ENCODE data around the gene SPINT3. TPM values are rescaled to one million over a fixed set of nuclear protein-coding genes. Genes with fewer than 3 reads are reported as not detected.
A peak's percentile ranks its signal among the peaks of the same experiment; 100 is the strongest.
"Not testable (repeated sequence)": the region's sequence is repeated elsewhere in the genome, so short reads cannot be mapped to it uniquely, and the experiment has no call there.

SPINT3 gene
- total RNA-seq, 1 donor from 2014 or later, result not detected

GRCh38 chr20:45502561-45502960 lies 12.9 kb downstream of the SPINT3 start:
- DNase-seq, result no peak

DNA sequence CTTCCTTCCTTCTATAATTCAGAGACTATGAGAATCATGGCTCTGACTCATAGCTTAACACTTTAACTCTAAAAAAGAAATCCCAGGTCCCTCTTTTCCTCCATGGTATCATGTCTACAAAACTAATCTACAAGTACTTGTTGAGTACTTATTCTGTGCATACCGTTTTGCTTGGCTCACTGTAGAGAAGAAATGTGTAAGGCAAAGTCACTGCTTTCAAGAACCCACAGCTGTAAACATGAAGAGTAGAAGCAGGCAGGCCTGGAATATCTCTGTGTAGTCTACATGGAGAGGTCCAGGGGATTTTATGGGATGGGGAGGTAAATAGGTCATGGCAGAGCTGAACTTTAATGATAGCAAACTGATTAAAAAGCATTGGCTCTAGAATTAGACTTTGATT lies 13.8 kb downstream of the SPINT3 start:
- DNase-seq, result no peak

DNA sequence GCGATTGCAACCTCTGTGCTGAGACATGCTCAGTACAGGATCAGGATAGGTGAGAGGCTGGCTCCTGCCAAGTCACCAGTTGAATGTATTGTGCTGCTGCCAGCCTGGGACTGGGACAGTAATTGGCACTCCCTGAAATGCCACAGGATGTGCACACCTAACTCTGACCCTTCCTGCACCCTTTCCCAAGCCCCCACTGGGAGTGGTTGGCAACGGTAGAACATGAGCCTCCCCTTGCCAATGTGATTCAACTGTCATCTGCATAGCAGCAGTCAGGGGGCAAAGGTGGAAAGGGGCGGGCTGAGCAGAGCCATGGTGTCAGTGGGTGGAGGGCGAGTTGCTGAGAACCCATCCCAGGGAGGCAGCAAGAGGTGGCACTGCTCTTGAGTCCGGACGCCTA lies 15.4 kb downstream of the SPINT3 start:
- no peak for DNase-seq

DNA sequence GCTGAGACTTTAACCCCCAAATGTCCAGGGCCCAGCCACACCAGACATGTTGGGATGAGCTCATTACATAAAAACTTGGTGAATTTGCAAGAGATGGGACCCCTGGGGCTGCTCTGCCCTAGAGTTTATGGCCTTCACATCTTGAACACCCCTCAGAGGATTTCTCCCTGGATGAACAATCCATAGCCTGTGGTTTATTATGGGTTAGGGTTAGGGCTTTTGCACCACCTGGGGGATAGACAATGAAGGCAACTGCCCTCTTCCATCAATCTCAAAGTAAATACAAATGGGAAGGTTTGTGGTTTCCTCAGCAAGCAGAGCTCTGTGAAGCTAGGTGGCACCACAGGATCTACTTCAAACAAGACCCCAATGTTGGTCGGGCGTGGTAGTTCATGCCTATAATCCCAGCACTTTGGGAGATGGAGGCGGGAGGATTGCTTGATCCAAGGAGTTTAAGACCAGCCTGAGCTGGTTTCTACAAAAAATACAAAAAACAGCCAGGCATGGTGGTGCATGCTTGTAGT lies 17.4 kb downstream of the SPINT3 start:
- no peak for DNase-seq

DNA sequence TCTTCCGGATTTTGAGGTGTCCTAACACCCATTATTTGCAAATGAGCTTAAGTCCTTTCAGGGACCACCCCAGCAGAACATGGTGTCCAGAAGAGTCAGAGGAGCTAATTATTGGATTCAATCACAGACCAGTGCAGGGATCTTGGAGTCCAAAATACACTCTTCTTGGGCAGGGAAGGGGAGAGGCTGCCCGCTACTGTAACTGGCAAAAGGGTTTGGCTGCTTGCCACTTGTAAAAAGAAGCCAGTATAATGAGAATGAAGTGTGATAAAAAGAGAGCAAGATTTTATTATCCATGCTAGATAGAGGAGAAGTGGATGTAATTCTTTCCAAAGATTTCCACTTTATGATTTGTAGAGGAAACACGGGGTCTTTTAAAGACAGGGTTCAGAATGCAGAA lies 19.3 kb downstream of the SPINT3 start:
- no peak for DNase-seq

DNA sequence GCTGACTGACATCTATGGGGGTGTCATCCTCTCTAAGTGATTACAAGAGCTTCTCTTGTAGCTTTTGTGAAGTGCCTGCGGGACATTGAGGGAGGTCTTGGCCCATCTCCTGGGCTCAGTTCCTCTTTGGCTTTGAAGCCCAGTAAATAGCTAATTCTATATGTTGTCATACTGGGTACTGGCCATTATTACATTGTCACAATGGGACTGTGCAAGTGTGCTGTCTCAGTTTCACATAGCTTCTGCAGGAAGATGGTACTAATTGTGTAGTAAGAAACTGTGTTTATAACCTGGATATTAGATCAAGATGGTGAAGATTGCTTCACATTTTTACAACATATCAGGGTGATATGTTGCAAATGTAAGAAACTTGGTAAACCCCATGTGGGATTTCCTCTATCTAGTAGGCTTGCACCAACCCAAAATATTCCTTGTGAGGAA lies 19.9 kb downstream of the SPINT3 start:
- no peak for DNase-seq

GRCh38 chr20:45489083-45489531 lies 26.3 kb downstream of the SPINT3 start:
- no peak for DNase-seq

DNA sequence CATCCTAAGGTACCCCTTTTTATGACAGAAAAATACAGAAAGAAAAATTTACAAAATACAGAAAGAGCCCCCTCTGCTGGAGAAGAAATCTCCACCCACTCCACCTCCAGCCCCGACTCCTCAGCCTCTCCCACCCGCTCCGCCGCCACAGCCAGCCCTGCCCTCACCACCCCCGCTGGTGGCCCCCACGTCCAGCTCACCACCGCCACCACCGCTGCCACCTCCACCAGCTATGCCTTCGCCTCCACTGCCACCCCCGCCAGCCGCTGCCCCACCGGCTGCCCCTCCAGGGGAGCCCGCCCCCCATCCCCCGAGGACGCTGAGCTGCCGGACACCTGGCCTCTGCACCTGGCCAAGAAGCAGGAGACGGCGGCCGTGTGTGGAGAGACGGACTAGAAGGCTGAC lies 28.2 kb downstream of the SPINT3 start:
- no peak for DNase-seq

DNA sequence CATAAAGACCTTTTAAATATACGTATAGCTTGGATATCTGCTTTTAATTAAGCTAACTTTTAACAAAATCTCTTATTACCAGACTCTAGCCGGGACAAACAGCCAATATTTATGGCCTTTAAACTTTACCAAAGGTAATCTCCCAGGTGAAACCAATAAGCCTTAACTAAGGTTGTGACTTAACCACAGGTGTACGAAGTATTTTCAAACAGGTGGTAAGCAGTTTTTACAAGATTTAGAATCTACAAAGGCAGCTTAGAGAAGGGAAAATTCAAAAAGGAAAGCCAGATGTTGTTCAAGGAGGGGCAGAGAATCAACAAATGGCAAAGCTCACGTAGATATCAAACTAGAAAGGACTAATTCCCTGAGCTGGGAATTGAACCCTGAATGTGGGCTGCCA lies 30.0 kb downstream of the SPINT3 start:
- DNase-seq, result no peak

DNA sequence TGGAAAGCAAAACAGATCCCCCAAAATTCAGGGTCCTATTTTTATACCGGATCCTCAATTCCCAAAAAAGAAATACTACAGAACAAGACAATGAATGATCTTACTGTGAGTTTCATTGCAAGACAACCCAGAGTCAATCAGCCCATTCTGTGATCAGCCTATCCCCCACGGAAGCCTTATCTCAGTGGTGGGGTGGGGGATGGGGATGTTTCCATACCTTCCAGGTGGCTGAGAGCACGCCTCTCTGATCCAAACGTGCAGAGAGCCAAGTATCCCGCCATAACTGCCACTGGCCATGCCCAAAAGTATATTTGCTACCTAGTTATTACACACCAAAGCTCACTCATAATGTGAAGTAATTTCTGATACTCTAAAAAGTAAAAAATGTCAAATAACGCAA lies 30.7 kb downstream of the SPINT3 start:
- no peak for DNase-seq

DNA sequence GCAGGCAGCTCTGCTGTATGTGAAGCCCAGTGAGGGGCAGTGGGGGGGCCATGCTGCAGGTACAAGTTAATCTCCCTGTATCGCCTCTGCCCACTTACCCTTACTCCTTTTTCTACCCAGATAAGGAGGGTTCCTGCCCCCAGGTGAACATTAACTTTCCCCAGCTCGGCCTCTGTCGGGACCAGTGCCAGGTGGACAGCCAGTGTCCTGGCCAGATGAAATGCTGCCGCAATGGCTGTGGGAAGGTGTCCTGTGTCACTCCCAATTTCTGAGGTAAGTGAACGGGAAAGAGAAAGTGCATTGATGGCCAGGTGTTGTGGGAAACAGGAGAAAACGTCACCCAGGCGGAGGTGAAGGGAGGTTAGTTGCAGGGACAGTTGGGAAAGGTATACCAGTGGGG lies 35.6 kb downstream of the SPINT3 start:
- no peak for DNase-seq

DNA sequence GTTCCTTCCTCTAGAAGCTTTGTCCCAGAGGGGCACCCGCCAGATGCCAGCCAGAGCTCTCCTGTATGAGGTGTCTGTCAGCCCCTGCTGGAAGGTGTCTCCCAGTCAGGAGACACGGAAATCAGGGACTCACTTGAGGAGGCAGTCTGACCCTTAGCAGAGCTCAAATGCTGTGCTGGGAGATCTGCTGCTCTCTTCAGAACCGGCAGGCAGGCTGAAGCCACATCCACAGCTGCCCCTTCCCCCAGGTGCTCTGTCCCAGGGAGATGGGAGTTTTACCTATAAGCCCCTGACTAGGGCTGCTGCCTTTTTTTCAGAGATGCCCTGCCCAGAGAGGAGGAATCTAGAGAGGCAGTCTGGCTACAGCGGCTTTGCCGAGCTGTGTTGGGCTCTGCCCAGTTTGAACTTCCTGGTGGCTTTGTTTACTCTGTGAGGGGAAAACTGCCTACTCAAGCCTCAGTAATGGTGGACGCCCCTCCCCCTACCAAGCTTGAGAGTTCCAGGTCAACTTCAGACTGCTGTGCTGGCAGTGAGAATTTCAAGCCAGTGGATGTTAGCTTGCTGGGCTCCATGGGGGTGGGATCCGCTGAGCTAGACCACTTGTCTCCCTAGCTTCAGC lies 37.8 kb downstream of the SPINT3 start:
- DNase-seq, result not testable (repeated sequence)

GRCh38 chr20:45472286-45472685 lies 43.1 kb downstream of the SPINT3 start:
- DNase-seq, result not testable (repeated sequence)

GRCh38 chr20:45470937-45471336 lies 44.5 kb downstream of the SPINT3 start:
- peak; percentile 19 for DNase-seq

DNA sequence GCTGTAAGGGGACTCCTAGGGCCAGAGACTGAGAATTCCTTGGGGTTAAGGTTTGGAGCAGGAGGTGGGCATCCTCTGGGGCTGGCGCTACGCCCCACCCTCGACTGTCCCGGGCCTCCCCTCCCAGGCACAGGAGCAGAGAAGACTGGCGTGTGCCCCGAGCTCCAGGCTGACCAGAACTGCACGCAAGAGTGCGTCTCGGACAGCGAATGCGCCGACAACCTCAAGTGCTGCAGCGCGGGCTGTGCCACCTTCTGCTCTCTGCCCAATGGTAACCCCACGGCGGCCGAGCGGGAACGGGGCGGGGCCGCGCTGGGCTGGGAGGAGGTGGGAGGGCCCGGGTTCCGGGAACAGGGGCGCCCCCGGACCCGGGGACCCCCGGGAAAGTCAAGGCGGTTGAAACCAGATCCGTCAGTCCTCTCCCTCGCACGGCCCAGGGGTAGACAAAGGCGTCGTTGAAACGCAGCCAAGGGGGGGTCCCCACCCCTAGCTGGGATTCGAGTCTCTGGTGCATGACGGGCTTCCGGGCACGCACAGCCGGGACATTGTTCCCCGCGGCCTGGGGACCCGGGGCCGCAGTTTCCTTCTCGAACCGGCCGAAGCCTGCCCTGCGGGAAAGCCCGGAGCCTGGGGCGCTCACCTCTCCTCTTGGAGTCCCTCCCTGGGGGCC lies 45.0 kb downstream of the SPINT3 start:
- no peak for DNase-seq

- DNase-seq, result no peak
Observed at GRCh38 chr20:45469336-45470261, 45.8 kb downstream of the SPINT3 start, which contains the start of gene WFDC2. Gene WFDC2, plus strand, starts transcription at chr20:45469753. Its CDS starts 29 bp downstream, at chr20:45469782.

GRCh38 chr20:45467861-45468260 lies 47.6 kb downstream of the SPINT3 start:
- DNase-seq, result no peak

DNA sequence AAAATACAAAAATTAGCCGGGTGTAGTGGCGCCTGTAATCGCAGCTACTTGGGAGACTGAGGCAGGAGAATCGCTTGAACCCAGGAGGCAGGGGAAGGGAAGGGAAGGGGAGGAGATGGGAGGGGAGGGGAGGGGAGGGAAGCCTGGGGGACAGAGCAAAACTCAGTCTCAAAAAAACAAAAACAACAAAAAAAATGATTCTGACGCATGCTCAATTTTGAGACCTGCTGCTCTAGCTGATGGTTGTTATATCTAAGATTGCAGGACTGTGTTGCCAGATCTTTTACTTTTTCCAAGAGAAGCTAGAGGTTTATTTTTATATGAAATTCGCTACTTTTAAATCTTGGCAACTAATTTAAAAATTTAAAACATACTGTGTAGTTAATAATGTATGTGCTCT lies 48.2 kb downstream of the SPINT3 start:
- DNase-seq, result no peak

DNA sequence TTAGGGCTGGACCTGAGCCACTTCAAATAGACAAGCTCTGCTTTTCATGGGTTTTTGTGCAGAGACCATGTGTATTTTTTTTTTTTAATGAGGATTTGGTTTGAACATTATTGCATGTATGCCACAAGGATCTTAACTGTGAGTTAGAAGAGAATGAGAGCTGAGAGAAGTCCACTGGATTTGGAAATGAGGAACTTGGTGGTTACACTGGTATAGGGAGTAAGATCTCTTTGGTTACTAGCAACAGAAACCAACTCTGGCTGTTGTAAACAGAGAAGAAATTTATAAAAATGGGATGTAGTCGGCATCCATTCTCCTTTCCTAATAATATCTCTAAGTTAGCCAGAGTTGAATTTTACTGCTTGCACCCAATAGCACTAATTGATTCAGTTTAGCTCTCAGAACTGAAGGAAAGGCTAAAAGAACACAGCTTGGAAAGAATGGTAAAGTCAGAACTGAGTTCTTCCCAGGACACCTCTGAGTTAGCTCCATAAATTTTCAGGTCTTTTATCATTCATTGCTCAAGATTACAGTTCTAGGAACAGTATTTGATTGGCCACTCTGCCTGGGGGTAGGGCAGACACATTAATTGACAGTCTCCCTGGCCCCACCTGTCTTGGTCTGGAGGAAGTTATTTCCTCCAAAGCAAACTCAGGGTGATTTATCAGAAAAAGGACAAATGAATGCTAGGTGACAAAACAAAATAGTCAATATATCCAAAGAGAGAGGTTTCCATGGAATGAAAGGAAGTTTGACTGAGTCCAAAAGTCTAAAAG lies 49.7 kb downstream of the SPINT3 start:
- DNase-seq, result no peak

- DNase-seq, result no peak
Observed at GRCh38 chr20:45463709-45464108, 51.7 kb downstream of the SPINT3 start.

- no peak for DNase-seq
Observed at GRCh38 chr20:45462711-45463509, 52.5 kb downstream of the SPINT3 start.
